Vagina (tissue), 2 donors: ENCODE data around the gene SLC10A3.

ENCODE experiments used
- POLR2A ChIP-seq, 2 donors: fragments of 450-650 bp; IDR thresholded peaks; one replicate each; pipeline ENCODE4 v1.6.1; 2017; ENCODE audit warnings: antibody characterized with exemption in 2 of 2, mild to moderate bottlenecking in 2 of 2, moderate library complexity in 2 of 2
- POLR2AphosphoS5 ChIP-seq, 2 donors: sonication (generic); formaldehyde crosslinking; IDR thresholded peaks; one replicate each; pipeline ENCODE4 v1.9.0; 2017; ENCODE audit warnings: antibody characterized with exemption in 2 of 2, mild to moderate bottlenecking in 2 of 2, low read depth in 1 of 2; ENCODE audit not compliant: insufficient read depth in 1 of 2
- TF ChIP-seq, protein P1 (sequence below), 3 experiments: fragments of 450-650 bp in 2 of 3; fragments of 200-600 bp in 1 of 3; sonication (generic) in 1 of 3; IDR thresholded peaks; one replicate each; pipeline ENCODE4 v1.5.1; 2017 to 2019; ENCODE audit warnings: antibody characterized with exemption in 3 of 3, mild to moderate bottlenecking in 2 of 3, moderate library complexity in 2 of 3

DNA sequence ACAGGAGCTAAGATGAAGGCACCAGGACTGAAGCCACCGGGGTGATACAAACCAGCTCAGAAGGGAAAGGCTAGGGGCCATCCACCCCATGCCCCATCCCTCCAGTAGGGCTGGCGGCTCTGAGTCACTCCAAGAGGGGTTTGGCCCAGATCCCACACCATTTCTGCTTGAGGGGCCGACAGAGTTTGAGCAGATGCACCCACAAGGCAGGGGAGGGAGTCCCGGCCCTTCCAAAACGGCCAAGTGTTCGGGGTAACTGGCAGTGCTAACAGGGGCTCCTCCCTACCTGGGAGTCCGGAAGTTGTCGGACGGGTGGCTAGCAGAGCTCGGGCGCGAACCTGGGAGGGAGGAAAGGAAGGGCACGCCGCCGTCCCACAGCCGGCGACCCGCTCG lies 412 bp downstream of the SLC10A3 start:
- no peak for TF ChIP-seq POLR2A (IDR thresholded peaks at IDR 0.05)
- TF ChIP-seq POLR2AphosphoS5 (IDR thresholded peaks at IDR 0.05; ENCODE audit: insufficient read depth in 1 of 2, low read depth in 1 of 2), result no peak
- TF ChIP-seq, protein P1, sequence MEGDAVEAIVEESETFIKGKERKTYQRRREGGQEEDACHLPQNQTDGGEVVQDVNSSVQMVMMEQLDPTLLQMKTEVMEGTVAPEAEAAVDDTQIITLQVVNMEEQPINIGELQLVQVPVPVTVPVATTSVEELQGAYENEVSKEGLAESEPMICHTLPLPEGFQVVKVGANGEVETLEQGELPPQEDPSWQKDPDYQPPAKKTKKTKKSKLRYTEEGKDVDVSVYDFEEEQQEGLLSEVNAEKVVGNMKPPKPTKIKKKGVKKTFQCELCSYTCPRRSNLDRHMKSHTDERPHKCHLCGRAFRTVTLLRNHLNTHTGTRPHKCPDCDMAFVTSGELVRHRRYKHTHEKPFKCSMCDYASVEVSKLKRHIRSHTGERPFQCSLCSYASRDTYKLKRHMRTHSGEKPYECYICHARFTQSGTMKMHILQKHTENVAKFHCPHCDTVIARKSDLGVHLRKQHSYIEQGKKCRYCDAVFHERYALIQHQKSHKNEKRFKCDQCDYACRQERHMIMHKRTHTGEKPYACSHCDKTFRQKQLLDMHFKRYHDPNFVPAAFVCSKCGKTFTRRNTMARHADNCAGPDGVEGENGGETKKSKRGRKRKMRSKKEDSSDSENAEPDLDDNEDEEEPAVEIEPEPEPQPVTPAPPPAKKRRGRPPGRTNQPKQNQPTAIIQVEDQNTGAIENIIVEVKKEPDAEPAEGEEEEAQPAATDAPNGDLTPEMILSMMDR (IDR thresholded peaks at IDR 0.05), result no peak
